Activated CD8-positive, alpha-beta memory T cell treated with anti-CD3 and anti-CD28 coated beads, Interleukin-2, amount 50 U/mL, for 4 hours (primary cell): ENCODE measurements around the gene MKRN1.
"Not testable (repeated sequence)": the region's sequence is repeated elsewhere in the genome, so short reads cannot be mapped to it uniquely, and the experiment has no call there.

ENCODE experiments used
- DNase-seq: peaks from one replicate; pipeline ENCODE4 v3.0.0-alpha.2; 2020

The MKRN1 gene

DNA sequence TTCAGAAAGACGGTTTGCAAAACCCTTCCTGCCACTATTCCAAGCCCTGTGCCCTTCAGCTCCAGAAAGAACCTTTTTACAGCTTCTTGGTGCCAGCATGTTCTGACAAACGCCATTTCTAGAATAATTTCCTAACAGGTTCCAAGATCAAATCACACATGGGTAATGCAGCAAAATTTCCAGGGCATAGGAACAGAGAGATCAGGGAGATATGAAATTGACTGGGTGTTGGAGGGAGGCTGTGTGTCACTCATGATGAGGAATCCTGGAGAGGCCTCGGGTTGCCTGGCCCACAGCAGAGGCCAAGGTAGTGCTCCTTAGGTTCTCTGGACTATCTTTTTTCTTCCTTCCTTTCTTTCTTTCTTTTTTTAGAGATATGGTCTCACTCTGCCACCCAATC lies 45.9 kb downstream of the MKRN1 start:
- no peak for DNase-seq

DNA sequence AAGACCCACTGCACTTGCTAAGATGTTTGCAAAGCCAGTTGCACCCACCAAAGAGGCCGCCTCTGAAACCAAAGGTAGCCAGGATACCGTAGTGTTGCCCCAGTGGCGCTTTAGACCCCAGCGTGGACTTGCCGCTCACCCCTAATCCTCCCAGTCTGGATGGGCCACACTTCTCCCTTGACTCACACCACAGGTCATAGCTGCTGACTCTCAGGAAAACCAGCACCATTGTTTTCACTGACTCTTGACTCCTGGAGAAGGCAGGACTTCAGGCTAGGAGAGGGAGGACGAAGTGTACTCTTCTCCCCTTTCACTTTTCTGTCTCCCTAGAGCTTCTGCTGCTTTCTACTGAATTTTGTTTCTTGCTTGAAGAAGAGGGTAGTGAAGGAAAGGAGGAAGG lies 53.2 kb downstream of the MKRN1 start:
- no peak for DNase-seq

DNA sequence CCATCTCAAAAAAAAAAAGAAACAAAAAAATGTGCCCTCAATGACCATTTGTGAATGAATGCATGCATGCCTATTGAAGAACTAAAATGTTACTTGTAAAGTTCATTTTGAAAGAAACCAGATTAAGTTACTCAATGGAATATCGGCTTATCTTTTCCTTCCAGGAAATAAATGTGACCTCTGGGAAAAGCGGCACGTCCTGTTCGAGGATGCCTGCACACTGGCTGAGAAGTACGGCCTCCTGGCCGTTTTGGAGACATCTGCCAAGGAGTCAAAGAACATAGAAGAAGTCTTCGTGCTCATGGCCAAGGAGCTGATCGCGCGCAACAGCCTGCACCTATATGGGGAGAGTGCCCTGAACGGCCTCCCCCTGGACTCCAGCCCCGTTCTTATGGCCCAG lies 53.6 kb downstream of the MKRN1 start:
- DNase-seq, result no peak

DNA sequence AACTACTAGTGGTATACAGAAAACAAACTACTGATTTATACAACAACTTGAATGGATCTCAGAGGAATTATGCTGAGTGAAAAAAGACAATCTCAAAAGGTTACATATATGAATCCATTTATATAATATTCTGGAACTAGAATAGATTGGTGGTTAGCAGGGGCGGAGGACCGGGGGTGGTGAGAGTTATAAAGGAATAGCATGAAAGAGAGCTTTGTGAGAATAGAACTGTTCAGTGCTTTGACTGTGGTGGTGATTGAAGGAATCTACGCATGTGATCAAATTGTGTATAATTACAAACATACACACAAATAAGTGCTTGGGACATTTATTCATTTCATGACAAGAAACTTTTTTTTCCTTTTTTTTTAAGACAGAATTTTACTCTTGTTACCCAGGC lies 55.8 kb downstream of the MKRN1 start:
- no peak for DNase-seq

DNA sequence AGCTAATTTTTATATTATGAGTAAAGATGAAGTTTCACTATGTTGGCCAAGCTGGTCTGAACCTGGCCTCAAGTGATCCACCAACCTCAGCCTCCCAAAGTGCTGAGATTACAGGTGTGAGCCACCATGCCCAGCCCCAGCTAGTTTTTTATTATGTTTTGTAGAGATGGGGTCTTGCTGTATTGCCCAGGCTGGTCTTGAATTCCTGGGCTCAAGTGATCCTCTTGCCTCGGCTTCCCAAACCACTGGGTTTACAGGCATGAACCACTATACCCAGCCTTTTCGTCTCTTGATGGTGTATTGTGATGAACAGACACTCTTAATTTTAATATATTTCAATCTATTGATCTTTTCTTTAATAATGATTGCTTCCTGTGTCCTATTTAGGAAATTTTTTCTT lies 57.8 kb downstream of the MKRN1 start:
- DNase-seq, result no peak

DNA sequence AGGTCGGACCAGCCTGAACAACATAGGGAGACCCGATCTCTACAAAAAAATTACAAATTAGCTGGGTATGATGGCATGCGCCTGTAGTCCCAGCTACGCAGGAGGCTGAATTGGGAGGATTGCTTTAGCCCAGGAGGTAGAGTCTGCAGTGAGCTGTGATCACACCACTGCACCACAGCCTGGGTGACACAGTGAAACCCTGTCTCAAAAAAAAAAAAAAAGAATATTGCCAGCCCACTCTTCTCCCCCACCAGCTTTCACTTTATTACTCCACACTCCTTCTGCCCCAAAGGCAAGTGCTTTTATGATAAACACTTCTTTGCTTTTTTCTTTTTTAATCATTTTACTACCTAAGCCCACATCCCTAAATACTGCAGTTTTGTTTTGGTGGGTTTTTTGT lies 60.7 kb downstream of the MKRN1 start:
- DNase-seq, result no peak

DNA sequence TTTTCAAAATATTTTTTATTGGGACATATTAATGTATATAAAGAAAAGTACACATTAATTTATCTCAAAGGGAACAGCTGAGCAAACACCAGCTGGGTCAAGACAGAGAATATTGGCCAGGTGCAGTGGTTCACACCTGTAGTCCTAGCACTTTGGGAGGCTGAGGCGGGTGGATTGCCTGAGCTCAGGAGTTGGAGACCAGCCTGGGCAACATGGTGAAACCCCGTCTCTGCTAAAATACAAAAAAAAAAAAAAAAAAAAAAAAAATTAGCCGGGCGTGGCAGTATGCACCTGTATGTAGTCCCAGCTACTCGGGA lies 61.2 kb downstream of the MKRN1 start:
- not testable (repeated sequence) for DNase-seq

DNA sequence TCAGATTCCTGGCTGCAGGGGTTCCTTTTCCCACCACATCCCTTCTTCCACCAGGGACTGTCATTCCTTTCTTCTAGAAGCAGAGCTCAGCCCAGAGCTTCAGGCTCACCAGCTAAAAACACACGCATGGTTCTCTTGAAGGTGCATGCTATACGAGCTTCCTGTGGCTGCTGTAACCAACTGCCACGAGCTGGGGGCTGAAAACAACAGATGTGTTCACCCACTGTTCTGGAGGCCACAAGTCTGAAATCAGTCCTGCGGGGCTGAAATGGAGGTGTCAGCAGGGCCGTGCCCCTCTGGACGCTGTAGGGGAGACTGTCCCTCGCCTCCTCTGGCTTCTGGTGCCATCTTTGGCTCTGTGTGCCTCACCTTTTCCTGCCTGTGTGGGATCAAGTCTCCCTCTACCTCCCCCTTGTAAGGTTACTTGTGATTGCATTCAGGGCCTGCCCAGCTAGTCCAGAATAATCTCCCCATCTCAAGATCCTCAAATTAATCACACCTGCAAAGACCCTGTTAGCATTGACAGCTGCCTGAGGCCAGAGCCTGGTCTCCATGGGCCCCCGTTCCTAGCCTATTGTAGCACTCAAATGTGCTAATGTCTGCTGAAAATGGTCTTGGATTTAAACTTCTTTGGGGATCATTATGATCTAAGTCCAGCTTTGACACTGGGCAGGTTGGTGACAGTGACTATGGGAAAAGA lies 61.7 kb downstream of the MKRN1 start:
- no peak for DNase-seq

DNA sequence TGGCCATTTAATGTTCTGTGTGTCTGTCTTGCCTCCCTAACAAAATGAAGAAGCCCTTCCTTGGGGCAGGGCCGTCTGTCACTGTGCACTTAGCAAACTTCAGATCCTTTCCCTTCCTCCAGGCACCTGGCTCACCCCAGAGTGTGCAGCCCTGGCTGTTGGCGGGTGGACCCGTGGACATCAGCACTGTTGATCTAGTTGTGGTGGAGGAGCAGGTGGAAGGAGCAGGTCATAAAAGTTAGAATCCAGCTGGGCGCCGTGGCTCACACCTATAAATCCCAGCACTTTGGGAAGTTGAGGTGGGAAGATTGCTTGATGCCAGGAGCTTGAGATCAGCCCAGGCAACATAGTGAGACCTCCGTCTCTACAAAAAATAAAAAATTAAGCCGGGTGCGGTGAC lies 62.7 kb downstream of the MKRN1 start:
- no peak for DNase-seq

DNA sequence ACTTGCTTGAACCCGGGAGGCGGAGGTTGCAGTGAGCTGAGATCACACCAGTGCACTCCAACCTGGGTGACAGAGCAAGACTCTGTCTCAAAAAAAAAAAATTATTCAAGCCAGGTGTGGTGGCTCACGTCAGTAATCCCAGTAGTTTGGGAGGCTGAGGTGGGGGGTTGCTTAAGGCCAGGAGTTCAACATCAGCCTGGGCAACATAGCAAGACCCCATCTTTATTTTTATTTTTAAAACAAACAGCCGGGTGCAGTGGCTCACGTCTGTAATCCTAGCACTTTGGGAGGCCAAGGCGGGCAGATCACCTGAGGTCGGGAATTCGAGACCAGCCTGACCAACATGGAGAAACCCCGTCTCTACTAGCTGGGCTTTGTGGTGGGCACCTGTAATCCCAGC lies 63.5 kb downstream of the MKRN1 start:
- not testable (repeated sequence) for DNase-seq

DNA sequence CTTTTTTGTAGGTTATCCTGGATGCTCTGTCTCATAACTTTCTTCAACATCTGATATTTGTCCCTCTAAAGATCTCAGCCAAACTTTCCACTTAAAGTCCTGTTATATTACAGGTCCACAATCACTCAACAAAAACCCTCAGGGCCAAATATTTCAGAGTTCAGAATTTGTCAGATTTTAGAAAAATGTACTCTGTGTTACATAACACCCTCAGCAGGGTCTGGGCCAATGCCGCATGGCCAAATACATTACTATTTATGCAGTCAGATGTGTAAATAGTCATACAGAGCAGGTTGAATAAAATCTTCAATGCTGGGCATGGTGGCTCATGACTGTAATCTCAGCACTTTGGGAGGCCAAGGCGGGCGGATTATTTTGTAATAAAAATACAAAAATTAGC lies 63.9 kb downstream of the MKRN1 start:
- no peak for DNase-seq

DNA sequence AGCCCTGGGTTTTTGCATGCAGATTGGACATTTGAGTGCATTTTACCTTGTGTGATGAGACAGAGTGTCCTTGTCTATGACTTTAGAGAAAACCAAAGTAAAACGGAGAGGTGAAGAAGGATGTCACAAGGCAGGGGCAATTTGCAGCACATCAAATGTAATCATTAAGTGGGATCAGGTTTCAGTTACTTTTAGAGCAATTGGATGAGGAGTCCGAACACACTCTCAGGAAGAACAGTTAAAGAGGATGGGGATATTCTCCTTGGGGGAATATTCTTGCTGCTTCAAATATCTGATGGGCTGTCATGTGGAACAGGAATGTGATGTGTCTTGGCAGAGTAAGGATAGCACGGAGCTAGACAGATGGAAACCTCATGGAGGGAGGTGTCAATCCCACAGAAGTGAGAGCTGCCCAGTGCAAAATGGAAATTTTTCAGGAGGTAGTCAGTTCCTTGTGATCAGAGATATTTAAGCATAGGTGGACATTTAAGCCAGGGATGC lies 74.7 kb downstream of the MKRN1 start:
- DNase-seq, result no peak

DNA sequence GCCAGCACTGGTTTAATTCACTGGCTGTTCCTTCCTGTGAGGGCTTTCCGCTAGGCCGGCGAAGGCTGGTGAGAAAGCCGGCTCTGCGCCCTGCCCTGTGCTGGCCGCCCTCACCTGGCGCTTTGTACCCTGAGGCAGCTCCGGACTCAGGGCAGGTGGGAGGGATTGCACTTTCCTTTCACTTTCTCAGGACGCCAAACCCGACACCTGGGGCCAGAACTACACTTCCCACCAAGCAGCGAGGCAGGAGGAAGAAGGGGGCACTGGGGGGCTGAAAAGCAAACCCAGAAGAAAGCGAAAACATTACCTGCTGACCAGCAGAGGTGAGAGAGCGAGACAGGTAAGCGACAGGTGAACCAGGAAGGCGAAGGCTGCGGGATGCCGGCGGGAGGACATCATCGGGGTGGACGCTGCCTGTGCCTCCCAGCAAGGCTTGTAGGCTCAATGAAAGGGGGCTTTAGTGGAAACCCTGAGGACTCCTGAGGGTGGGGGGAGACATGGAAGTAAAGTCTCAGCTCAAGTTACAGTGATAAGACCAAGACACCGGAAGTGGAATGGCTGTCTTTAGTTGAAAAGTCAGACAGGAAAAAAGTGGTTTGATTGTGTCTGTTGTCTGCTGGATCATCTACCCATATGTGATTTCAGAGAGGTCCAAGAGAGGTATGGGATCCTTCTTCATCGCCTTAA lies 75.3 kb downstream of the MKRN1 start, which contains the start of gene RAB19:
Gene RAB19 (plus strand): TSS at position 181 of the 687 bp plus-strand sequence. CDS start 3,589 bp downstream, outside the sequence.
- DNase-seq, result peak; percentile 50
